Hematopoietic multipotent progenitor cell treated with erythropoietin and hydrocortisone succinate and interleukin-3 and kit ligand, for 6 days (in vitro differentiated cells): Measurements from ENCODE around the gene PRCP.
"Not testable (repeated sequence)": the region's sequence is repeated elsewhere in the genome, so short reads cannot be mapped to it uniquely, and the experiment has no call there.

Source experiments
- DNase-seq: peaks from one replicate; pipeline ENCODE4 v3.0.0-alpha.2; 2015

PRCP gene

DNA sequence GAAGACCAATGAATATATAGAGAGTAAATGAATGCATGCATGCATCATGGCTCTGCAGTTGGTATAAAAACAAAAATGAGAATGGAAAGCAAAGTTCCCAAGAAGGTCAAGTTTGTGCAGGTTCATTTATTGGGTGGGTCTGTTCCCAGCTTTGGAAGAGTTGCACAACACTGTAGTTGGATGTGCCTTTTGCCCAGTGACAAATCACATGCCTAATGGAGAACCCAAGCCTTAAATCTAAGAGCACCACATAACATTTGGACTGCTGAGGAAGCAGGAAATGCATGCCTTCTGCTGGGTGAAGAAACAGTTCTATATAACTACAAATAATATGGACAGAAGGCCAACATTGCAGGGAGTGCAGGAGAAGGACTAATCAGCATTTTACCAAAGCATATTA lies 30.6 kb downstream of the PRCP start:
- no peak for DNase-seq

DNA sequence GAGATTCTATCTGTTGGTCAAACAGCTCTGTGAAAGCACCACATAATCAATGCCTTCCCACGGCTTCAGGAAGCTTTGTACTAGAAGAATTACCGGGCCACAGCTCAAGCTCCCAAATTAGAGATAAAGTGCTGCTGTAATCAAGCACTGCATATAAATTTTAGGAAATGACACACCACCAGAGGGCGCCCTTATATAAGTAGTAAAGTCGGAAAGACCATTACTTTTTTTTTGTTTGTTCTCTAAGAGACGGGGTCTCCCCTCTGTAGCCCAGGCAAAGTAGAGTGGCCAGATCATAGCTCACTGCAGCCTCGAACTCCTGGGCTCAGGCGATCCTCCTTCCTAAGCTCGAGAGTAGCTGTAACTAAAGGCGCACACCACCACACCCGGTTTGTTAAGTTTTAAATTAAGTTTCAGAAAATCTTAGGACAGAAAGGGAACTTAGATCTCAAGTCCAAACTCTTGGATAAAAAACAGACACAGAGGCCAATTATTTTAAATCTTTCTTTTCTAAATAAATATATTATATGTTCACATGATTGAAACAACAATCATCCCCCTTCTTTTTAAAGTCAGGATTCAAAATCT lies 32.6 kb downstream of the PRCP start:
- peak; percentile 96 for DNase-seq

DNA sequence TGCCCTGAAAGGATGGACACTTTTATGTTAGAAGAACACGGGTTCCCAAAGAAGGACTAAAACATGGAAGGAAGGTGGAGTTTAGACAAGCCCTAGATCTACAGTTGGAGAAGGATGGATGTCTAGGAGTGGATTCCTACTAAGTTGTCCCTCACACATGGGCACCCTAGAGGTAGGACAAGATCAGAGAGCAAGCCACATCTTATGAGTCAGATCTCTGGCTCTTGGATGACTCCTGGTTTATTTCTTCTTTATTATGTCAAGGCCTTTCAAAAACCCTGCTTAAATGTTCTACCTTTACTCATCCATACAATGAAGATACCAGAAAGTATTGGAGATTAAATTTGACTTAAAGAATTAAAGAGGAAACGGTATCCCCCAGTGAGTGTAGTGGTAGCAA lies 34.4 kb downstream of the PRCP start:
- no peak for DNase-seq

GRCh38 chr11:82864268-82864667 lies 36.0 kb downstream of the PRCP start:
- peak; percentile 84 for DNase-seq

- DNase-seq: no peak
Observed at GRCh38 chr11:82863209-82863608, 37.0 kb downstream of the PRCP start.

DNA sequence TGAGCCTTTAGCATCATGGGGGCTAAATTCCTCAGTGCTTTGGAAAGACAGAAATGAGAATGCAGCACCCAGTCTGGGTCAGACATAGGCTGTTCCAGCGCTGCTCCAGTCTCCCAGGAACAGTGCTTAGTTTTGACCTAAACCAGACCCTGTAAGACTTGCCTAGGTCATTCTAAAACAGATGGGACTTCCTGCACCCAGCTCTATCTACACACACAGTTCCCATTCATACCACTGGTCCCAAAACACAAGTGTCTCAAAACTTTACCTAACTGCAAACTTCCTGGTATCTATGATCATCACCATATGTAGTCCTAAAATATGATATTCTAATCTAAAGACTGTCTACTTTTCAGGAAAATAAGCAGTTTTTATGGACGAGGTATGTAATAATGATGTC lies 37.9 kb downstream of the PRCP start:
- no peak for DNase-seq

DNA sequence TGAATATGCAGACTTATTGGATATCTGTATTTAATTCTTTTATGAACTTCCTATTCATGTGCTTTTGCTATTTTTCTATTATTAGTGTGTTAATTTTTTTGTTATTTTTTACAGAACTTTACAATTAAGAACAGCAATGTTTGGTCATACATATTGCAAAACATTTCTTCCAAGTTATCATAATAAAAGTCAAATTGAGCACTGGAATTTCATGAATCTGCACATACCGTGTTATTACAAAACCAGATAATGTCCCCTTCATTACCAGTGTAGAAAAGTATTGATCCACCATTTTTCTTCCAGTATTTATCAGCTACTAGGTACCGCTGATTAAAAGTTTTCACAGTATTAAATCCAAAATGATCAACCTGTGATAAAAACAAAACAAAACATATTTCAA lies 40.5 kb downstream of the PRCP start:
- no peak for DNase-seq

- no peak for DNase-seq
Observed at GRCh38 chr11:82858556-82859091, 41.6 kb downstream of the PRCP start.

GRCh38 chr11:82858133-82858532 lies 42.1 kb downstream of the PRCP start:
- no peak for DNase-seq

GRCh38 chr11:82857145-82857544 lies 43.1 kb downstream of the PRCP start:
- no peak for DNase-seq

DNA sequence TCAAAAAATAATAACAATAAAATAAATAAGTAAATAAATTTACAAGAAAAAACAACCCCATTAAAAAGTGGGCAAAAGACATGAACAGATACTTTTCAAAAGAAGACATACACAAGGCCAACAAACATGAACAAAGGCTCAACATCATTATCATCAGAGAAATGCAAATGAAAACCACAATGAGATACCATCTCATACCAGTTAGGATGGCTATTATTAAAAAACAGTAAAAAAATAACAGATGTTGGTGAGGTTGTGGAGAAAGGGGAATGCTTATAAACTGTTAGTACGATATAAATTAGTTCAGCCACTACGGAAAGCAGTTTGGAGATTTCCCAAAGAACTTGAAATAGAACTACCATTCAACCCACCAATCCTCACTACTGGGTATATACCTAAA lies 44.6 kb downstream of the PRCP start:
- DNase-seq: no peak

DNA sequence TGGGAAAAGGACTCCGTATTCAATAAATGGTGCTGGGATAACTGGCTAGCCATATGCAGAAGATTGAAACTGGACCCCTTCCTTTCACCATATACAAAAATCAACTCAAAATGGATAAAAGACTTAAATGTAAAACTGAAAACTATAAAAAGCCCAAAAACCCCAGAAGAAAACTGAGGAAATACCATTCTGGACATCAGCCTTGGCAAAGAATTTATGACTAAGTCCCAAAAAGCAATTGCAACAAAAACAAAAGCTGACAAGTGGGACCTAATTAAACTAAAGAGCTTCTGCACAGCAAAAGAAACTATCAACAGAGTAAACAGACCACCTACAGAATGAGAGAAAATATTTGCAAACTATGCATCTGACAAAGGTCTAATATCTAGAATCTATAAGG lies 45.3 kb downstream of the PRCP start:
- DNase-seq: not testable (repeated sequence)

DNA sequence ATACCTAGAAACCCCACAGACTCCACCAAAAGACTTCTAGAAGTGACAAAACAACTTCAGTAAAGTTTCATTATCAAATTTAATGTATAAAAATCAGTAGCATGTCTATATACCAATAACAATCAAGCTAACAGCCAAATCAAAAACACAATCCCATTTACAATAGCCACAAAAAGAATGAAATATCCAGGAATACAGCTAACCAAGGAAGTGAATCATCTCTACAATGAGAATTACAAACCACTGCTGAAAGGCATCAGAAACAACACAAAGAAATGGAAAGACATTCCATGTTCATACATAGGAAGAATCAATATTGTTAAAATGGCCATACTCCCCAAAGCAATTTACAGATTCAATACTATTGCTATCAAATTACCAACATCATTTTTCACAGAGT lies 46.0 kb downstream of the PRCP start:
- no peak for DNase-seq

DNA sequence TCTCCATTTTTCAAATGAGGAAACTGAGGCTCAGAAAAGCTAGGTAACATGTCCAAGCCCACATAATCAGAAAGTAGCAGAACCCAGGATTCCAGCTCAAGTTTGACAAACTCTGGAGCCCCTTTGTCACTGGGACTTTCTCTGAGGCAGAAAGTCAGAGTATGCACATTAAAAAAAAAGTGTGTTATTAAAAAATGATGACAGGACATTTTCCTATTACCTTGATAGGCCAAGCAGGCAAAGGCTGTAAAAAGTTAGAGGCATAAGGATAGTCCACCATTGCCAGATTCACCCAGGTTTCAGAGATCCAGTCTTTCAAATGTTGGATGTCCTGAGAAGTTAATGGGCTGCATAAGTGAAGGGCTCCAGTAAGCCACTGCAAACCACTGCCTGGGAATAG lies 51.4 kb downstream of the PRCP start:
- DNase-seq: no peak

- no peak for DNase-seq
Observed at GRCh38 chr11:82845356-82846353, 54.6 kb downstream of the PRCP start.

DNA sequence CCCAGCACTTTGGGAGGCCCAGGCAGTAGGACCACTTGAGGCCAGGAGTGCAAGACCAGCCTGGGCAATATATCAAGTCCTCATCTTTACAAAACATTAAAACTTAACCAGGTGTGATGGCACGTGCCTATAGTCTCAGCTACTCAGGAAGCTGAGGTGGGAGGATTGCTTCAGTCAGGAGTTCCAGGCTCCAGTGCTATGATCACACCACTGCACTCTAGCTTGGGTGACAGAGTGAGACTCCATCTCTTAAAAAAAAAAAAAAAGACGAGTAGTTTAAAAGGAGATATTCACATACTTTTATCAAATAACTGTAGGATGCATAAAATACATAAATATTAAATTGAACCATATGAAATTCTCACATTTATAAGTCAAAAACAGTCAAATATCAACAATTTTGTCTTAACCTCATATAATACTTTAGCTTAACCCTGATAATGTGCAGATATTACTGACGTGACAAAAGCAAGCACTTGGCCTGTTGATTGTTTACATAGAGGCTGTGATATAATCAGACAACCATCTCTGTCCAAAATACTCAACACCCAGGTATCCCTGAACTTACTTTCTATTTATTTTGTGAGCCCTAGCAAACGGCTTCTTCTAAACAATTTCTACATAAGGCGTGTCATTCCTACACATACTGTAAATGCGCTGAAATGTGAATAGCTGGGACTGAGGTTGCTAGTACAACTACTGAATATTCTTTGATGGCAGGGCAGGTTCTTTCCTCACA lies 57.0 kb downstream of the PRCP start:
- DNase-seq: no peak

DNA sequence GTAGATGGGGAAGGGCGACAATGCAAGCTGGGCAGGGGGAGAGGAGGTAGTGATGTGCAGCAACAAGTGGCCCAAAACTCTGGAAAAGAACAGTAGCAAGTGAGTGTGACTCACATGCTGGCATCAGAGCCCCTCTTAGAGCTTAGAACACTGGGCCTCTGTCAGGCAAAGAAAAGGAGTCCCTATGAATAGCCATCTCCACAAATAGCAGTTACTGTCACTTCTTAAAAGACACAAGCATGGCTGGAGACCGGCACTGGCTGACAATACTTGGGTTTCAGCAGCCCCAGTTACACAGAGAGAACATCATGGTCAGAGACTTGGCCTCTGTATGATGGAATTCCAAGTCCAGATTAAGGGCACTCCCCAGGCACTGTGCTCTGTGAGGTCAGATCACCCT lies 58.2 kb downstream of the PRCP start:
- DNase-seq: no peak

DNA sequence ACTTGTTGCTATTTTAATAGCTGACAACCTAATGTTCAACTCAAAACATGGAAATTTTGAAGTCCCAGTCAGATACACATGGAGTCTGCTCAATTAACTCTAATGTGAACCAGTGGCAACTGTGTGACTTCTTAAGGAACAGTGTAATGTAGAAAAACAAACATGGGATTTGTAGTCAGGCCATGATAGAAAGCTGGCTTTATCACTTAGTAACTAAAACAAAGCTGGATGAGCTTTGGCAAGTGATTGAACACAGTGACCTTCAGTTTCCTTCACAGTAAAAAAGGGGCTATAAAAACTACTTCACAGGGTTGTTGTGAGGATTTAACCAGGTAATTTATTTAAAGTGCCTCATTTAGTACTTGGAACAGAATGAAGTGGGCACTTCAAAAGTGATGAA lies 62.6 kb downstream of the PRCP start:
- no peak for DNase-seq

DNA sequence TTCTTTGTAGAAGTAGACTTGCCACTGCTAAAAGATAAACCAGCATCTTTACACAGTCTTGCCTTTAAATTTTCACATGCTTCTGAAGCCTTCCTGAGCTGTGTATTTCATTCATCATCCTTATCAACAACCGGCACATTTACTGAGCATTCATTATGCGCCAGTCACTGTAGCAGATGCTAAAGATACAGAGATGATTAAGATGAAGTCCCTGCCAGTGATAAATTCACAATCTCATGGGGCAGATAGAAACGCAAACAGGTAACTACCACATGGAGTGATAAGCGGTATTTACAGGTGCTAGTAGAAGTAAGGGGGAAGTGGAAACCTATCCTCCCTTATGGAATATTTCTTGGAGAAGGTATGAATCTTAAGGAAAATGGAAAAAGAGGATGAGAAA lies 67.2 kb downstream of the PRCP start:
- DNase-seq: peak; percentile 39

GRCh38 chr11:82831364-82831763 lies 68.9 kb downstream of the PRCP start:
- no peak for DNase-seq

DNA sequence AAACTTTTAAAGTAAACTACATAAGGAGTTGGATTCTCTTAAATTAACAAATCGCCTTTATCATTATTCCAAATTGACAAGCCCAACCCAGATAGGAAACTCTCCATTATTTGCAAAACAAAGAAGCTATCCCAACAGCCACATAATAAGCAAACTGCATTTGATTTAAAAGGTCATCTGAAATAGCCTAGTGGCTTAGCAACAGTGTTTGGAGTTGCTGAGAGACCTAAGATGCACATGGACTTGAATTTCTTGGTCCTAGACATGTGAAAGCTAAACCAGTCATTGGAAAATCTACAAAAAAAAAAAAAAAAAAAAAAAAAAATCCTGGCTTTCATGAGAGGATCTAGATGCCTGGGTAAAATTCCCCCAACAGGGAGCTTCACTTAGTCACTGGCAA lies 69.5 kb downstream of the PRCP start:
- no peak for DNase-seq

DNA sequence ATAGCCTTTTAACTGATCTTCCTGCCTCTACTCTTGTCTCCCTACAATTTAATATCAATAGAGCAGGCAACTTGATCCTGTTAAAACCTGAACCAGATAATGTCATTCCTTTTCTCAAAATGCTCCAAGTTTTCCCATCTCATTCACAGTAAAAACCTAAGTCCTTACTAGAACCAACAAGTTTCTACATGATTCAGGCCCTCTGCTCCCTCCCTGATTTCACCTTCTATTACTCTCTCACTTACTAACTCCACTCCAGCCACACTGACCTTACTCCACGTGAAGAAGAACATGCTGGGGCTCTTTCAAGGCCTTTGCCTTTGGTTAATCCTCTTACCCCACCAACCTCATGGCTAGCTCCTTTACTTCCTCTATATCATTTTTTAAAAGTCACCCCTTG lies 71.1 kb downstream of the PRCP start:
- DNase-seq: no peak

GRCh38 chr11:82828472-82828871 lies 71.8 kb downstream of the PRCP start:
- no peak for DNase-seq

DNA sequence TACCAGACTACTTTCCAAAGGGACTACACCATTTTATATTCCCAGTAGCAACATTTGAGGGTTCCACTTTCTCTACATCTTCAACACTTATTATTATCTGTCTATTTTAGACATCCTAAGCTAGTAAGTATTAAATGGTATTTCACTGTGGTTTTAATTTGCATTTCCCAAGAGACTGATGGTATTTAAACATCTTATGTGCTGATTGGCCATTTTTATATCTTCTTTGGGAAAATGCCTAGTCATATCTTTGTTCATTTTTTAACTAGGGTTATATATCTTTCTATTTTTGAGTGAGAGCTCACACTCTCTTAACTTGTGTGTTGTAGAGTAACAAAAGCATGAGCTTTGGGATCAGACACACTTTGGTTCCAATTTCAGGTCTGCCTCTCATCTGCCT lies 73.7 kb downstream of the PRCP start:
- no peak for DNase-seq
